HUES64 (cell line): ENCODE results near the gene JCHAIN.

Experiments
- H3K27ac ChIP-seq: 2 replicates; pipeline ENCODE4 v1.7.0; 2013; ENCODE audit warnings: low read depth, low read length, inconsistent platforms
- H3K27me3 ChIP-seq: 2 replicates; pipeline ENCODE4 v1.6.1; 2013; ENCODE audit warnings: mild to moderate bottlenecking, low read length; ENCODE audit not compliant: insufficient read depth
- H3K36me3 ChIP-seq: 2 replicates; pipeline ENCODE4 v1.6.1; 2013; ENCODE audit warnings: mild to moderate bottlenecking, low read length; ENCODE audit not compliant: insufficient read depth
- H3K4me1 ChIP-seq: 2 replicates; pipeline ENCODE4 v1.6.1; 2013; ENCODE audit warnings: mild to moderate bottlenecking, low read length, moderate library complexity; ENCODE audit not compliant: insufficient read depth
- H3K4me3 ChIP-seq: 2 replicates; pipeline ENCODE4 v1.5.1; 2013; ENCODE audit warnings: mild to moderate bottlenecking, low read length, moderate library complexity
- H3K9ac ChIP-seq: 2 replicates; pipeline ENCODE4 v1.6.1; 2013; ENCODE audit warnings: mild to moderate bottlenecking, low read depth, low read length
- H3K9me3 ChIP-seq: 2 replicates; pipeline ENCODE4 v1.6.1; 2013; ENCODE audit warnings: low read depth, low read length; ENCODE audit not compliant: insufficient read depth
- WGBS: fragments of 150-250, 120-280 bp; methylation state at CpG from one replicate; pipeline ENCODE4 v1.1.7; 2013; ENCODE audit warnings: missing lambda C conversion rate; 5-methylcytosine and 5-hydroxymethylcytosine counted together

Gene JCHAIN

DNA sequence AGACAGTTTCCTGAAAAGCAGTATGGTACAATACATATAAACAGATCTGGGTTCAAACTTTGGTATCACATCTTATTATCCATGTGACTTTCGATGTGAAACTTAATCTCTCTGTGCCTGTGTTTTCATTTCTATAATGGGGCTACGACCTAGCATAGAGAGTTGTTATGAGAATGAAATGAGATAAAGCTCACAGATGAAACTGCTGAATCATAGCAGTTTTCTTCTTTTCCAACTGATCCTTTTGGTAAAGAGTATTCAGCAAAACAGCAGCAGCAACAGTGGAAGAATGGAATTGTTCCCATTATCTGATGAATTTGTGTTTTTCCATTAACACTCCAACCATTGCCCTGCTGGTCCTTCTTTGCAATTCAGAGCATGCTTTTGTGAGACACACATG is 58.0 kb downstream of the JCHAIN start:
- no peak overlapping the region for H3K4me3 ChIP-seq
- H3K27me3 ChIP-seq: no peaks in the 10 kb centered on the region
- H3K4me1 ChIP-seq: no peaks in the 10 kb centered on the region
- H3K9me3 ChIP-seq: no peaks in the 10 kb centered on the region
- no peaks in the 10 kb centered on the region for H3K36me3 ChIP-seq
- no peak overlapping the region for H3K9ac ChIP-seq
- no peak overlapping the region for H3K27ac ChIP-seq
- 96% methylated on average over 2 of the region's 2 CpGs for WGBS

DNA sequence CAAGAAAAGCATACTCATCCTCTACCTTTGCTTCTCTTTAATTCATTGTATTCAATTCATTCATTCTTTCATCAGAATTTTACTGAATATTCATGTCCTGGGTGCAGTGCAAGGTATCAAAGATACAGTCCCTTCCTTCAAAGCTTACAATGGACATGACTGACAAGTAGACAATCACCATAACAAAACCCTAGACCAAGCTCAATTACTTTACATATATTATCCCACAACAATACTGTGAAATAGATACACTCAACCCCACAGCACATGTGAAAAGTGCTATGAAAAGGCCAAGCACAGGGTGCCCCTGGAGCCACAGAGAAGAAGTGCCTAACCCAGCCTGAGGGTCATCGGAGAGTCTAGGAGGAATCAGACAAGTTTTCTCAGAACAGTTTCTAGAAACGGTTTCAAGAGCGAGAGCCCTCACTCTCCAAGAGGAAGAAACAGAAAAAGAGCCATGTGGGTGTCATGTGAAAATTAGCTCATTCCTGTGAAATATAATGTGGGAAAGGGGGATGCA is 58.9 kb downstream of the JCHAIN start:
- no peaks in the 10 kb centered on the region for H3K9me3 ChIP-seq
- no peak overlapping the region for H3K27ac ChIP-seq
- no peak overlapping the region for H3K4me3 ChIP-seq
- H3K27me3 ChIP-seq: no peaks in the 10 kb centered on the region
- no peak overlapping the region for H3K9ac ChIP-seq
- WGBS: 89% methylated on average over 3 of the region's 3 CpGs
- H3K36me3 ChIP-seq: no peaks in the 10 kb centered on the region
- no peaks in the 10 kb centered on the region for H3K4me1 ChIP-seq

DNA sequence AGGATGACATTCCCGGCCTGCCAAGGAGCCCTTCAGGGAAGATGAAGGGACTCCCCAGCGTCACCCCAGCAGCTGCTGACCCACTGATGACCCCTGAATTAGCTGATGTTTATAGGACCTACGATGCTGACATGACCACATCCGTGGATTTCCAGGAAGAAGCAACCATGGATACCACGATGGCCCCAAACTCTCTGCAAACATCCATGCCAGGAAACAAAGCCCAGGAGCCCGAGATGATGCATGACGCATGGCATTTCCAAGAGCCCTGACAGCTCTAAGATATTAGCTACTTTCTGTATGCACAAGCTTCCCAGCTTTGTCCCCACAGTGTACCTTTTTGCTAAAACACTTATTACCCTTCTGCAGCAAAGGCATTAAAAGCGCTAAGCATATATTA is 59.8 kb downstream of the JCHAIN start:
- no peaks in the 10 kb centered on the region for H3K36me3 ChIP-seq
- 96% methylated on average over 8 of the region's 8 CpGs for WGBS

More for the DNA sequence above, 59.8 kb downstream of the JCHAIN start:
- no peaks in the 10 kb centered on the region for H3K4me1 ChIP-seq
- H3K9me3 ChIP-seq: no peaks in the 10 kb centered on the region
- no peak overlapping the region for H3K27ac ChIP-seq
- no peaks in the 10 kb centered on the region for H3K27me3 ChIP-seq
- no peak overlapping the region for H3K4me3 ChIP-seq
- no peak overlapping the region for H3K9ac ChIP-seq
